Breast epithelium (tissue), 4 donors: ENCODE results near the gene TNFRSF8. TPM values are rescaled to one million over a fixed set of nuclear protein-coding genes. Genes with fewer than 3 reads are reported as not detected.
"Not testable (repeated sequence)": the region's sequence is repeated elsewhere in the genome, so short reads cannot be mapped to it uniquely, and the experiment has no call there.

Experiments used
- DNase-seq, 2 donors: peaks; one replicate each; pipeline ENCODE4 v3.0.0-alpha.2; 2019; ENCODE audit warnings: low spot score in 2 of 2
- H3K27ac ChIP-seq, 2 donors: fragments of 200-600 bp; sonication (generic) in 1 of 2; one replicate each; pipeline ENCODE4 v1.5.1; 2016 to 2019; ENCODE audit warnings: mild to moderate bottlenecking in 1 of 2
- H3K27me3 ChIP-seq, 2 donors: fragments of 200-600 bp; sonication (generic) in 1 of 2; one replicate each; pipeline versions ENCODE4 v1.5.1 to v1.6.0; 2017 to 2019; ENCODE audit warnings: control low read depth in 1 of 2, mild to moderate bottlenecking in 1 of 2
- H3K36me3 ChIP-seq: fragments of 200-600 bp; one replicate; pipeline ENCODE4 v1.5.1; 2019
- H3K4me1 ChIP-seq, 2 donors: fragments of 200-600 bp; sonication (generic); one replicate each; pipeline ENCODE4 v1.5.1; 2016 to 2019; ENCODE audit warnings: control low read depth in 1 of 2
- H3K4me3 ChIP-seq, 3 donors: fragments of 200-600 bp; sonication (generic); 1 replicate in 2 of 3; 2 replicates in 1 of 3; pipeline ENCODE4 v1.5.1; 2016 to 2019; ENCODE audit warnings: mild to moderate bottlenecking in 3 of 3, moderate library complexity in 2 of 3
- H3K9me3 ChIP-seq, 2 donors: fragments of 200-600 bp; sonication (generic) in 1 of 2; one replicate each; pipeline ENCODE4 v1.5.1; 2016 to 2019; ENCODE audit warnings: control low read depth in 1 of 2
- POLR2A ChIP-seq: fragments of 450-650 bp; IDR thresholded peaks from one replicate; pipeline ENCODE4 v1.6.1; 2016; ENCODE audit warnings: antibody characterized with exemption, mild to moderate bottlenecking, moderate library complexity
- POLR2AphosphoS5 ChIP-seq, 3 donors: sonication (generic); formaldehyde crosslinking; IDR thresholded peaks; one replicate each; pipeline ENCODE4 v1.6.1; 2017; ENCODE audit warnings: antibody characterized with exemption in 3 of 3
- intact Hi-C: fragments of 100-400 bp; cut with DNase I; formaldehyde crosslinking; loops from one replicate; pipeline ENCODE4 v1.15.1; 2023; ENCODE audit warnings: low total_unique reads
- total RNA-seq, 3 donors: library from RNA; depleted of rRNA; stranded (reverse); fragments of >200 nt; gene quantifications; one replicate each; pipeline ENCODE4 v1.1.0, GENCODE V29; 2016
- TF ChIP-seq, protein P1 (sequence below), 3 donors: fragments of 450-650 bp; IDR thresholded peaks; one replicate each; pipeline ENCODE4 v1.5.1; 2016 to 2017; ENCODE audit warnings: antibody characterized with exemption in 3 of 3, mild to moderate bottlenecking in 3 of 3, moderate library complexity in 3 of 3

The TNFRSF8 gene
- total RNA-seq, 3 donors from 2014 or later, result 0.88 to 2.3 (median 1.6) TPM

DNA sequence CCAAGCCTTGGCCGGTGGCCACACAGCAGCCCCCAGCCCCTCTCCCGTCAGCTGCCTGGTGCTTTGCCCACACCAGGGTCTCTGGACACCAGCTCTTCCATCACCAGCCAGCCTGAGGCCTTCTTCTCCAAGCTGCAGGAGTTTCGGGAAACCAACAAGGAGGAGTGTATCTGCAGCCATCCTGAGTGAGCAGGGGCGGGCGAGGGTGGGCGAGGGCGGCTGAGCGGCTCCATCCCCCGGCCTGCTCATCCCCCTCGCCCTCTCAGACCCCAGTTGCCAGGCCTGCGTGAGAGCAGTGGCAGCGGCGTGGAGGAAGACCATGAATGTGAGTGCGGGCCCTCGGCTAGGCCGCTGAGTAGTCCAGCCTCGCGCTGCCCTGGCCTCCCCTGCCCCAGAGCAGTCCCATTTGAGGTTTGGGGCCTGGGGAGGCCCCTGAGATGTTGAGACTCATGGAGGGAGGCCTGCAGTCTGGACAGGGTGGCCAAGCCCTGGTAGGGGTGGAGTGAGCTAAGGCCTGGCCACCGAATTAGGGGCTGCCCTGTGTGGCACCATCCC, 34.1 kb upstream of the TNFRSF8 start:
- no peaks in the 10 kb centered on the region for H3K27me3 ChIP-seq
- intact Hi-C loops, result no loop called here
- TF ChIP-seq POLR2AphosphoS5 (IDR thresholded peaks at IDR 0.05), result no peak
- TF ChIP-seq POLR2A, result no peak
- TF ChIP-seq, protein P1, sequence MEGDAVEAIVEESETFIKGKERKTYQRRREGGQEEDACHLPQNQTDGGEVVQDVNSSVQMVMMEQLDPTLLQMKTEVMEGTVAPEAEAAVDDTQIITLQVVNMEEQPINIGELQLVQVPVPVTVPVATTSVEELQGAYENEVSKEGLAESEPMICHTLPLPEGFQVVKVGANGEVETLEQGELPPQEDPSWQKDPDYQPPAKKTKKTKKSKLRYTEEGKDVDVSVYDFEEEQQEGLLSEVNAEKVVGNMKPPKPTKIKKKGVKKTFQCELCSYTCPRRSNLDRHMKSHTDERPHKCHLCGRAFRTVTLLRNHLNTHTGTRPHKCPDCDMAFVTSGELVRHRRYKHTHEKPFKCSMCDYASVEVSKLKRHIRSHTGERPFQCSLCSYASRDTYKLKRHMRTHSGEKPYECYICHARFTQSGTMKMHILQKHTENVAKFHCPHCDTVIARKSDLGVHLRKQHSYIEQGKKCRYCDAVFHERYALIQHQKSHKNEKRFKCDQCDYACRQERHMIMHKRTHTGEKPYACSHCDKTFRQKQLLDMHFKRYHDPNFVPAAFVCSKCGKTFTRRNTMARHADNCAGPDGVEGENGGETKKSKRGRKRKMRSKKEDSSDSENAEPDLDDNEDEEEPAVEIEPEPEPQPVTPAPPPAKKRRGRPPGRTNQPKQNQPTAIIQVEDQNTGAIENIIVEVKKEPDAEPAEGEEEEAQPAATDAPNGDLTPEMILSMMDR (IDR thresholded peaks at IDR 0.05), result no peak
- H3K4me3 ChIP-seq, result no peak overlapping the region
- H3K27ac ChIP-seq, result no peak overlapping the region
- no peak for DNase-seq
- H3K36me3 ChIP-seq, result no peaks in the 10 kb centered on the region
- H3K9me3 ChIP-seq, result no peaks in the 10 kb centered on the region
- no peaks in the 10 kb centered on the region for H3K4me1 ChIP-seq

DNA sequence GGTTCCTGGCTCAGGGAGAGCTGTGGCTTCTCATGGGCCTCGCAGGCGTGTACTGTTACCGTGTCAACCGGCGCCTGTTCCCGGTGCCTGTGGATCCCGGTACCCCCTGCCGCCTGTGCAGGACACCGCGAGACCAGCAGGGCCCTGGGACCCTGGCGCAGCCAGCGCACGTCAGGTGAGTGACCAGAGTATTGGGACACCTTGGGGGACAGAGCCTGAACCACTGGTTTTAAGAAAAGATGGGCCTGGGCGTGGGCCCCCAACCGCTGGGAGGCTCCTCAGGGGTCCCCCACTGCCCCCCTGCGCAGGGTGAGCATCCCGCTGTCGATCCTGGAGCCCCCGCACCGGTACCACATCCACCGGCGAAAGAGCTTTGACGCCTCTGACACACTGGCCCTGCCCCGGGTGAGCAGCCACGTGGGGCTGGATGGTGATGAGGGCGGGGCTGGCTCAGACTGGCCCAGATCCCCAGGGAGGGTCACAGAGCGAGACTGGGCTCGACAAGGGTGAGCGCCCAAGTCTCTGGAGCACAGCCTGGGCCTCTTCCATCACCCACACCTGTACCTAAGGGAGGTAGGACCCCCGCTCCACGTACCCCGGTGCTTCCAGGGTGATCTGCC, 33.3 kb upstream of the TNFRSF8 start:
- Histone ChIP-seq H3K27ac (no peak overlapping the region), H3K27me3 (no peaks in the 10 kb centered on the region), H3K4me3 (no peak overlapping the region), H3K36me3 (no peaks in the 10 kb centered on the region), H3K9me3 (no peaks in the 10 kb centered on the region), H3K4me1 (no peaks in the 10 kb centered on the region)
- TF ChIP-seq, protein P1 (IDR thresholded peaks at IDR 0.05), result no peak
- TF ChIP-seq POLR2A, result no peak
- TF ChIP-seq POLR2AphosphoS5 (IDR thresholded peaks at IDR 0.05), result no peak
- intact Hi-C loops, result no loop called here
- DNase-seq, result no peak

DNA sequence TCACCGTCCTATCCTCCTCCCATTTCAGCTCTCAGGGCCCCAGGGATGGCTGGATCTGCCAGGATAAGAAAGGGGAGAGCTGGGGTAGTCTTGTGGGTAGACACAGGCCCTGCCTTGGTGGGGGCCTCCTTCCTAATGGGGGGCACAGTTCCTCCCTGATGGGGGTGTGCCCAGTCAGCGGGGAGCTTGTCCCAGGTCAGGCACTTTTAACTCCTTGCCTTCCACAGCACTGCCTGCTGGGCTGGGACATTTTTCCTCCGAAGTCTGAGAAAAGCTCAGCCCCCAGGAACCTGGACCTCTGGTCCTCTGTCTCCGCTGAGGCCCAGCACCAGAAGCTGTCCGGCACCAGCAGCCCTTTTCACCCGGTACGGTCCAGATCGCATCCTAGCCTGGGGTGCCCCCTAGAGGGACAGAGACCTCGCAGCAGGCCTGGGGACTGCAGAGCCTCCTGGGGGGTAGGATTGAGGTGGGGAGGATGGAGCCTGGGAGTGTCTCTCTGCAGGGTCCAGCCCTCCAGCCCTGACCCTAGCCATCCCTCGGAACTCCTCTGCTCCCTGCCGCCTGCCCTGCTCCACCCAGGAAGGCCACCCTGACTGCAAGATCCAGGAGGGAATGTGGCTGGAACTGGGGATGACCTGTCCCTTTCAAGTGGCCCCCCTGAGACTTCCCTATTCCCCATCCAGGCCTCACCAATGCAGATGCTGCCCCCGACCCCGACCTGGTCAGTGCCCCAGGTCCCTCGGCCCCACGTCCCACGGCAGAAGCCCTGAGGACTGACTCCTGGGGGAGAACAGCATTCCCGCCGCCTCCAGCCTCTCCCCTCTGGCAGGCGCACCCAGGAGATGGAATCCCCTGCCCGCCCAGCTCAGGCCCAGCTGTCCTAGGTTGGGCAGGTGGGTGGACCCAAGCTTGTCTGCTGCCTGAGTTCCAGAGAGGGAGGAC, 31.8 kb upstream of the TNFRSF8 start:
- peak overlapping the region in 1 of 2 donors; percentile 38 for H3K27ac ChIP-seq
- DNase-seq, result no peak
- intact Hi-C loops, result no loop called here
- no peaks in the 10 kb centered on the region for H3K36me3 ChIP-seq
- no peaks in the 10 kb centered on the region for H3K4me1 ChIP-seq
- TF ChIP-seq POLR2A, result no peak
- TF ChIP-seq, protein P1 (IDR thresholded peaks at IDR 0.05), result peak in 1 of 3 donors; percentile 19
- H3K9me3 ChIP-seq, result no peaks in the 10 kb centered on the region
- H3K27me3 ChIP-seq, result no peaks in the 10 kb centered on the region
- no peak overlapping the region for H3K4me3 ChIP-seq

DNA sequence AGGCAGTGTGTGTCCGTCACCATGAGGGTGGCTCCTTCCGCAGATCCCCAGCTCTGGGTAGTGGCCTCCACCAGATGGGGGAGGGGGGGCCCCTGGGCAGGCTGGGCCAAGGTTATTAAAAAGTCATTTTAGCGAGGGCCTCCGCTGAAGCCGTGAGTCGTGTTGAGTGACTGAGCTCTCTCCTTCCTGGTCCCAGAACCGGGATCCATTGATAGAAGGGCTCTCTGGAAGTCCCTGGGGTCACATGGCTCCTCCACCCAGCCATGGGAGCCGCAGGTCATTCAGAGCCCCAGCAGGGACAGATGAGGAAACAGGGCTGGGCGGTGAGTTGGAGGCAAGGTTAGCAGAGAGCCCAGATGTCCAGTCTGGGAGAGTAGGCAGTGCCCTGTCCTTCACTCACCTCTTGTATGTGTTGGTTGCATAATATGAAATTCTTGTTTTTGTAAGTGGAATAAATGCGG, 30.9 kb upstream of the TNFRSF8 start:
- Histone ChIP-seq H3K36me3 (no peaks in the 10 kb centered on the region), H3K4me3 (no peak overlapping the region)
- intact Hi-C loops, result no loop called here

DNA sequence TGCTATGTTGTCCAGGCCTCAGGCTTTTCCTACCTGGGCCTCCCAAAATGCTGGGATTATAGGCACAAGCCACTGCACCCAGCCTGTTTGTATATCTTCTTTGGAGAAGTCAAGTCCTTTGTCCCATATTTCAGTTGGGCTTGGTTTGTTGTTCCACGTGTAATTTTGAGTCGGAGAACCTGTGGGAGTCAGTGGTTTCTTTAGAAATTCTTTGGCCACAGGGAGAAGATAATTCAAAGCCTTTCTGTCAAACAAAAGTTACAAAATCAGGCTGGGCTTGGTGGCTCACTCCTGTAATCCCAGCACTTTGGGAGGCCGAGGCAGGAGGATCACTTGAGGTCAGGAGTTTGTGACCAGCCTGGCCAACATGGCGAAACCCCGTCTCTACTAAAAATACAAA, 29.7 kb upstream of the TNFRSF8 start:
- H3K4me3 ChIP-seq, H3K36me3 ChIP-seq, intact Hi-C loops, H3K27me3 ChIP-seq, H3K4me1 ChIP-seq, H3K27ac ChIP-seq, DNase-seq, H3K9me3 ChIP-seq: not testable (repeated sequence)

More for the DNA sequence above, 30.9 kb upstream of the TNFRSF8 start:
- Histone ChIP-seq H3K4me1 (no peaks in the 10 kb centered on the region), H3K9me3 (no peaks in the 10 kb centered on the region), H3K27me3 (no peaks in the 10 kb centered on the region), H3K27ac (peak overlapping the region in 1 of 2 donors; percentile 38)
- TF ChIP-seq POLR2A (no peak), POLR2AphosphoS5 (IDR thresholded peaks at IDR 0.05) (no peak)
- TF ChIP-seq, protein P1 (IDR thresholded peaks at IDR 0.05), result no peak
- DNase-seq, result no peak
